Endothelial cell of hepatic sinusoid (primary cell): ENCODE measurements around the gene CATSPERB.
"Not testable (repeated sequence)": the region's sequence is repeated elsewhere in the genome, so short reads cannot be mapped to it uniquely, and the experiment has no call there.

Source experiments
- in situ Hi-C: cut with HindIII; loops from 2 replicates; pipeline ENCODE4 v1.10.0; 2017; ENCODE audit warnings: low sequenced_read_pairs

The CATSPERB gene, protein sequence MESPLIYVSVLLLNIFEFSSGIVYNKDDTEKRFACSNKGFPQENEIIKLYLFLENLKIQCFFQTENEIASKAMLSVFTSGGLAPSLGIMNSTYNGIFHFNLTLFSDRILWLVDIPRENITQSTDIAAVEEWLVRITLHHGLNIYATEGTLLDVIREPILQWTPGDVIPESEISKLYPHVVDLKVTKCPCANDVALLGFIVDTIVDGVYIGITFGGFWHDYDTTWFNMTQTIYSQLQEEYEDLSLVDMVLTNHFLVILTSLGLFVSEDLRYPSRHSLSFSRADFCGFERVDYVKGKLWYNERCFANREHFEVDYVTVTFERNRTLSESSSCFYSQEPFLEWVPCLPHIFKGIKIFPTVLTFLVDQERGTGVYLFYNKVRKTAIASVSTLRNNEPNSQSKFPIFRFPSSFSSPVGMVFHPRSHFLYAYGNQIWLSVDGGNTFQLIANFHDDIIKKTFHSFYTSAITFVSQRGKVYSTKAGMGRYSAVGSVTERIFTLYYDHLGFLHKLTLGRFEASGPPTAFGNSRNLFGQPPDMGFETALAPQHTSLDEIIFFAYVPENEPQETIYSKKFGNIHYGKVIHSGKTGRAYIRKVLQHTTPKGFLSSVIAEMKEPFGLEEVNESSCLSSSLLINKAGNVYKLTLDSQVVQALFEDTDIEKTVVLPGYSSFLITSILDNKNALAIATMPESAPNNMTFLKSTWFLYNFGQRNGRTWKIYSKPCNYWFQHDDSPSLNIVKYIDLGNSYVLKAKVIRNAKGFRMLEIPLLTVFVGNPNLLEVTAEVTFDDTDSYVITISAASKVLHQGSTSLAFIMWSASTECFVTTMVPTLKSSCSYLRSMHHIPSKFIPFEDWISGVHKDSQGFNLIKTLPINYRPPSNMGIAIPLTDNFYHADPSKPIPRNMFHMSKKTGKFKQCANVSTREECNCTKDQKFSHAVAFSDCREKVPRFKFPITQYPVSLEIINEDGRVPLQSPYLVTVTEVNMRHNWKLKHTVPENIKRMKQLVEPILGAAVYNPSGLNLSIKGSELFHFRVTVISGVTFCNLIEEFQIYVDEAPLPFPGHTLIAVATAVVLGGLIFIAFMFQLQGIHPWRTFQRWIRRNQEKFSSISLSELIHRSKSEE

DNA sequence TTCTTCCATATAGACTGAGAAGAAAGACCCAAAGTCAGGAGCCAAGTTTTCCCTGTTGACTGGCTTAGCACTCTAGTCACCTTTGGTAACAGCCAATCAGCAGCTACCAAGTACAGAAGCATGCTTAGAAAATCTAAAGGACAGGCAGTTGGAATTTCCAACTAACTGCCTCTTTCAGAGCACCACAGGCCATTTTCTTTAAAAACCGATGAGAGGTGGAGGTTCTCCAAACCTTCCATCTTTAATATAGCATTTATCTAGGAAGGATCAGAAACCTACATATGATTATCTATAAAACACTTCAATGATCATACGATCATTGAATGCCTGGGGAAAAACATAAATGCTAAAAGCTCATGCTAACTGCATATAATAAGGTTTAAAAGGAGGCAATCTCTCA is at the start of gene CATSPERB:
Gene CATSPERB, minus strand, starts transcription at position 101 of the 400 bp plus-strand sequence. CDS start 2,607 bp downstream, outside the sequence.
- in situ Hi-C loops, result no loop called here

DNA sequence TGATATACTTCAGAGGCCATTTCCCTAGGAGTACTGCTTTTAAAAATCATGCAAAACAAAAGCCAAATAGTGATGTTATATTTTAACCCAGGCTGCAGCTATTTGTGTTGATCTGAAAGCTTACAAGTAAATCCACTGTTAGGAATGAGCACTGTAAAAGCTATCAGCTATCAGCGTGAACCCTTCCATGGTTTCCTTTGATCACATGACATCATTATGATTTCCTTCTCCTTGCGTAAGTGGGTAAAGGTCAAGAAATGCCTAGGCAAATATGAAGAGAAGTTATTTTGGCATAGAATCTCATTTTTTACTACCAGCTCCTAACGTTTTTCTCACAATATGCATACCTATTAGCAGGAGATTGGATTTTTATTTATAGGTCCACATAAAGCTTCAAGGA is 48.6 kb upstream of the CATSPERB start:
- in situ Hi-C loops, result no loop called here

DNA sequence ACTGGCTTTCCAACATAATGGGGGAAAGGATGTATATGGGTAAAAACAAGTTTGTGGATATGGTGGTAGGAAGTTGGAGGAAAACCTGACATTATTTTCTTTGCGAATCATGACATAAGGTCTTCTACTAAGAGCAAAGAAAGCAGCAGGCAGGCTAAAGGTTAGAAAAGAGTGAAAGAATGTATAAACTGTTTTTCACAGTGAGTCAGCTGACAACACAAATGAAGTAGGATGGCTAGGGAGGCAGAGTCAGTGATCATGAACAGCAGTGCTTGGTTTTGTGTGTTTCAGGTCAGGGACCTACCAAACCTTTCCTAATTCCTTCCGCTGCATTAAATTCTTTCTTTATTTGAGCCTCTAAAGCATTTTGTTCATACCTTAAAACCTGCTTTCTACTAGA is 46.3 kb upstream of the CATSPERB start:
- in situ Hi-C loops, result no loop called here

DNA sequence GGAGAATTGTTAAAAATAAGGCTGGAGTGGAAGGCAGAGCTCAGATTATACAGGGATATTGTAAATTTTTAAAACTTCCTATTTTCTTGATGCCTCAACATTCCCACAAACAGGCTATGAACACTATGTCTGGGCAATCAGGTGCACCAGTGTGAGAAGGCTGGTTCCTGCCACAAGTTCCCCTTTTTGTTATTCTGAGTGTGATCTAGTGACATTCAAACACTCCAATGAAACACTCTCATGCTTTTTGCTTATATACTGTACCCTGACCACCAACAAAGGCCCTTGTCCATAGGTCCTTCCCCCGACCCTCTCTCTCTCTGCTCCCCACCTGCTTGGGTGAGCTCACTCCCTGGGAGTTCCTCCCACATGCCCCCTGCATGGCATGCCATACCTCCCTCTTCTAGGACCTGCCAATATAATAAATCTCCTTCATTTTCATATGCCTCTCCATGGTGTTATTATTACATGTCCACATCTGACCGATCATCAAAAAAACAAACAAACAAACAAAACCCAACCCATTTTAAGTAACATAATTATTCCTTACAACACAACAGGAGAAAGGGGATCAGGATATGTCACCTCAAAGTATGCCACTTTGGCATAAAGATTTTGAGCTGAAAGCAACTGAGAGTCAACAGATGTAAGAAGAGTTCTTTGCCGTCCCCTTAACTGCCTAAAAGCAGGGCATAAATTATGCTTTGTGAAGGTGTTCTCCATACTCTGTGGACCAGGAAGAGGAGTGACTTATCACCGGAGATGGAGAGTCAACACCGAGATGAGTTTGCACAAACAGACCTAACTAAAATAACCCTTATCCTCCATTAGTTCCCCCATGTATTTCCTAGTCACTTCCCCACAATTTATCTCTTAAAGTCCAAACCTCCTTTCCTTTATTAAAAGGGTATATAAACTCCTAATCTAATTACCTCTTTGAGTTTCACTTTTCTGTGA is 42.5 kb upstream of the CATSPERB start:
- in situ Hi-C loops, result no loop called here

DNA sequence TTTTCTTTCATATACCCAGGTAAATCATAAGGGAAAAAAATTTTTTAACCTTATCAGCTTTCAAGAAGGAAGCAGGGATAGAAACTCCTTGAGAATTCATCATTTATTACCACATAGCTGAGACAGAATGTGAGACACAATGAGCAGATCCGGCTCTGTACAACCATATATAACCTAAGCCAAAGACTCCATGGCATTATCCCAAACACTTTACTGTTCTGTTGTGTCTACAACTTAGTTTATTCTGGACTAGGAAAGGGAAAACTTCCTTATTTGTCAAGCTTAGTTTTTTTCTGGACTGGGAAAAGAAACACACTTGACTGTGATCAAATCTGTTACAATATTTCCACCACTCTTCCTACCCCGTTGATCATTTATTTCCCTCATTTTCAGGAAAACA is 38.3 kb upstream of the CATSPERB start:
- in situ Hi-C loops, result no loop called here

DNA sequence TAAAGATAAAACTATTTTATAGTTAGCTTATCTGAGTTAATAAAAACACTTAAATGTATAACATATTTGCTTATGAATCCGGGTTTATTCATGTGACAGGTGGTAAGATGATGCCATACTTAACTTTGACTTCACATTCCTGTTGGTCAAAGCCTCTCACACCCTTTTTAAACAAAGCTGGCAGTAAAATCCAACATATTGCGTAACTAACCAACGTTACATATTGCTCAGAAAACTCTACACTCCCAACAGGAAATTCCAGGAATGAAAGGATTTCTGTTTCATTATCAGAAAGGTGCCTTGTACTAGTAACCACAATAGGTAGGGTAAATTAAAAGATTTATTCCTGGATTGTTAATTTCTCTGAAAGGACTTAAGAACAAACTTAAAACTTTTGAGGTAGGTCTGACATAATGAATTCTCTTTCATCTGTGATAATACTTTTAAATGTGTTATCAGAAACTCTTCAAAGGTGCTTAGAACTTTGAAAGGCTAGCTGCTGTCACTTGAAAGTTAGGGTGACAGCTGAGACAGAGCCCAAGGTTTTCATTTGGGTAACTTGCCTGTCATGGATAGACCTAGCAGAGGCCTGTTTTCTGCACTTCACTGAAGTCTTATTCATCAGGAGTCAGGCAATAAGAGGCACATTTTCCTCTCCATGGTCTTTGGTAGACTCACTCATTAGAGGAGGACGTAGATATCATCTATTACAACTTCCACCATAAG is 23.8 kb upstream of the CATSPERB start:
- in situ Hi-C loops, result no loop called here

DNA sequence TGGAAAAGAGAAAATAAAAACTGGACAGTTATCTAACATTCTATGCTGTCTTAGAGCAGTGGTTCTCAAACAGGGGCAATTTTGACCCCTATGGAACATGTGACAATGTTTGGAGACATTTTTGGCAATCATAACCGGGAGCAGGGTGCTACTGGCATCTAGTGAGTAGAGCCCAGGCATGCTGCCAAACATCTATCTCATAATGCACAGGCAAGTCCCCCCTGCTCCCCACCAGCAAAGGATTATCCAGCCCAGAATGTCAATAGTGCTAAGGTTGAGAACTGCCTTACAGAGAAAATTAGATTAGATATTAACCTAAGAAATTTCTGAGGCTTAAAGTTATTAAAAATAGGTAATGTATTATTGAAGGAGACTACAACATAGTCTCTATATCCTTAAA is 22.9 kb upstream of the CATSPERB start:
- in situ Hi-C loops, result no loop called here

DNA sequence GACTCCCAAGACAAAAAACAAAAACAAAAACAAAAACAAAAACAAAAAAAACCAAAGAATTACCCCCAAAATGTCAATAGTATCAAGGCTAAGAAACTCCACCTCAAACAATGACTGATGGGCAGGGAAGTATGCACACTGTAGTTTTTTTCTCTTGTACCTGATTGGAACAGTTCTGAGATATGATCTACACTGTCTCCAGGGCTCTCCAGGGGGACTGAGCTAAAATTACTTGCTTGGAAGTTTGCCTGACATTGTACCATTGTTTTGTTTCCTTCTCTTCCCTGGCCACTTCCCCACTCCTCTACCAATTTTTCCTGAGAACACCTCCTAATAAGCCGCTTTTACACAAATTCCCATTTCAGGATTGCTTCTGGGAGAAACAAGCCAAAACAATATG is 22.3 kb upstream of the CATSPERB start:
- in situ Hi-C loops, result no loop called here

DNA sequence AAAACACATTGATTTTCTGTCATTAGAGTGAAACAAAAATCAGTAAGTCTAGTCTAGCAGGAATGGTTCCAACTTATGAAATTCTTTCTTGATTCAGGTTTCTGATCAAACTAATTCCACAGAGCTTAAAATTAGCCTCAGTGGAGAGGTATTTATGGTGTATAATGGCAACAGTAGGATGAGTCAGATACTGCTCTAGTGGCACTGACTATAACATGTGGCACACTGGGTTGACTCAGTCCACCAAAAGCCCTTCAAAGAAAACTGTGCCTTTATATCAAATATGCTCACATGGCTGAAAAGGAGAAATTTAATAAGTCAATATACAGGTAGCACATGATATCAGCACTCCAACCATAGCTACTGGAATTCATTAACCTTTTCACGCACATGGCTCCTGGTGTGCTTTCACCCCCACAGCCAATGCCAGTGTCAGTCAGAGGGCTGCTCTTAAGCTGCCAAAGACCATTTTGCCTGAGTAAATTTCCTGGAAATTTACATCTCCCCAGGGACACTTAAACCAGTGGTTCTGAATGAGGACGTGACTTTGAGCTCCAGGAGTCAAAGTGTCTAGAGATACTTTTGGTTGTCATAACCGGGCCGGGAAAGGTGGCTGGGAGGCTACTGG is 21.7 kb upstream of the CATSPERB start:
- in situ Hi-C loops, result no loop called here

DNA sequence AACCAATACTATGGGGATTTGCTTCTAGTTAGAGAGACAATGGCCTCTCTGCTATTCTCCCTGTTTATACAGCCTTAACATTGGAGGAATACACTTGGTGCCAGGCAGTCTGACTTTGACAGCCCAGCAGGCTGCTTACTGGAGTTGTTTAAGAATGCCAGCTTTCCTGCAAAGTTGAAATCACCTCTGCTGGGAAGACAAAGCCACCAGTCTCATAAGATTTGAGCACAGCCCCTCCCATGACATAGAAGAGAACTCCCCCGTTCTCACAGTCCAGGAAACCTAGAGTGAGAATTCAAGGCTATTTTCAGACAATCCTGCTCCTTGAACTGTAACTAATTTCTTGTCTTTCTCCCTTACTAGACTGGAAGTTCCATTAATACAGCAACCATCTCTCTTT is 21.1 kb upstream of the CATSPERB start:
- in situ Hi-C loops, result no loop called here

DNA sequence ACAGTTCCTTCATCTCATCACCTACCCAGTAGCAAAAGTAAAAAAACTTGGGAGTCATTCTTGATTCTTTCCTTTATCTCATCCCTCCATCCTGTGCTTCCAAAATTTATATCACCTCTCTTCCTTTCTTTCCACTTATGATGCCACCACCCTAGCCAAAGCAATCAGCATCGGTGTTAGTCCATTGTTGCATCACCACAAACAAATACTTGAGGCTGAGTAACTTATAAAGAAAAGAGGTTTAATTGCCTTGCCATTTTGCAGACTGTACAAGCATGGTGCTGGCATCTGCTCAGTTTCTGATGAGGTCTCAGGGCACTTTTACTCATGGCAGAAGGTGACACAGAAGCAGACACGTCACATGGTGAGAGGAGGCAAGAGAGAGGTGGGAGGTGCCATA is 19.8 kb upstream of the CATSPERB start:
- in situ Hi-C loops, result no loop called here

DNA sequence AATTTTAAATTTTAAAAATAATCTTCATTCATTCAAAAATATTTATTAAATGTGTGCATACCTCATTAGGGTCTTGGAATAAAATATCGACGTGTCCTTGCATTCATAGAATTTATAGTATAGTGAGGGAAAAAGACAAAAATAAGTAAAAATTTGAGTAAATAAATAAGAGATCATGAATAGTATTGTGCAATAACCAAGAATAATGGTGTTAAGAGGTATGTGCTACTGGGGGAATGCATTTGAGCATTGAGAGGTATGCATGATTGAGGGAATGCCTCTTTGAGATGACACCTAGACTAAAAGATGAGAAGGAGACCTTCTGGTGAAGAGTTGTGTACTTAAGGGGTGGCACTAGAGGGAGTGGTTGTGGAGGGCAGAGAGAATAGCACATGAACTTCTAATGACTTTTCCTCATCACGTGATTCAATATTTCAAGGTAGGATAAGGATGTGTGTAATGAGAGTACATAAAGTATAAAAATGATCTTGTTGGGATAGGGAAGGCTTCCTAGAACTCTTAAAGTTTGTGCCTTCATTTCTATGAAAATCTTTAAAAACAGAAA is 18.8 kb upstream of the CATSPERB start:
- in situ Hi-C loops, result no loop called here

DNA sequence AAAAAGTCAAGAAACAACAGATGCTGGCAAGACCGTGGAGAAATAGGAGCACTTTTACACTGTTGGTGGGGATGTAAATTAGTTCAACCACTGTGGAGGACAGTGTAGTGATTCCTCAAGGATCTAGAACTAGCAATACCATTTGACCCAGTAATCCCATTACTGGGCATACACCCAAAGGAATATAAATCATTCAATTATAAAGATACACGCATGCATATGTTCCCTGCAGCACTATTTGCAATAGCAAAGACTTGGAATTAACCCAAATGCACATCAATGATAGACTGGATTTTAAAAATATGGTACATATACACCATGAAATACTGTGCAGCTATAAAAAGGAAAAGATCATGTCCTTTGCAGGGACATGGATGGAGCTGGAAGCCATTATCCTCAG is 18.0 kb upstream of the CATSPERB start:
- in situ Hi-C loops, result no loop called here

DNA sequence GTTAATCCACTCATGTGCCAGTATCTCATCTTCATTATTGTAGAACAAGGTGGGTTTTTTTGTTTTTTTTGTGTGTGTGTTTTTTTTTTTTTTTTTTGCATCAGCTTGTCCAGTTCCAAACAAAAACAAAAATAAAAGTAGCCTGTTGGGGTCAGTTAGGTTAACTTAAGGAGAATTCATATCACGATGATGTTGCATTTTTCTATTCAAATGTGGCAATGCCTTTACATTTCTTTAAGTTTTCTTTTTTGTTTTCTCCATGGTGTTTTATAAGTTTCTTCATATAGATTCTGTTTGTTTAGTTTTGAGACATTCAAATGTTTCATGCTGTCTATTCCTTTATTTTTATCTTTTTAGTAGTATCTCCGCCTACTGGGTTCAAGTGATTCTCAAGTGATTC is 16.2 kb upstream of the CATSPERB start:
- in situ Hi-C loops, result no loop called here

DNA sequence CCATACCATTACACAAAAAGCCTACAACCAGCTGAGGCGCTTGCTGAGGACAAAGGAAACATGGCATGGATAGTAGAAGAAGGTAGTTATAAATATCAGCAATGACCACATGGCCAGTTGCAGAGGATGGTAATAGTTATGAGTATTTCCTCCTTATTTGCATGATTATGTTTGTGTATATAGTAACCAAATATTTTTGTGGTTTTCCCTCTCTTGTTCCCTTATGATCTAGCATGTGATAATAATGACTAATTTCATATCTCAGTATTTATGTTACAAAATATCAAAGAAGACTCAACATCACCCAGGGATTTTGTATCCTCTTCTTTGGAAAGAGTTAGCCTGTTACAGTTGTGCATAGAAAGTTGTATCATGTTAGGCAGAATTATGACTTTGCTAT is 13.5 kb upstream of the CATSPERB start:
- in situ Hi-C loops, result no loop called here

DNA sequence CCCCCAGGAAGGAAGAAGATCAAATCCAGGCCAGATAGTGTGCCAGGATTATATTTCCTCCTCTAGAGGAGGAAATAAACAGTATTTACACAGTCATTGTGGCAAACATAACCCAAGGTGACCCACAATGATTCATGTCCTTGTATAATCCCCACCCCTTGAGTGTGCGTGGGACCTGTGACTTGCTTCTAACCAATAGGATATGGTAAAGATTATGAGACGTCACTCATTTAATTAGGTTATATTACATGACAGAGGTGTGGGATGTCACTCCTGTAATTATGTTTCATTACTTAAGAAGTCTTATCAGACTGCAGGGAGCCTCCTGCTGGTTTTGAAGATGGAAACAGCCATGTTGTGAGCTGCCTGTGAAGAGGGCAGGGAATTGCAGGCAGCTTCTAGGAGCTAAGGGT is 12.2 kb upstream of the CATSPERB start:
- in situ Hi-C loops, result no loop called here

DNA sequence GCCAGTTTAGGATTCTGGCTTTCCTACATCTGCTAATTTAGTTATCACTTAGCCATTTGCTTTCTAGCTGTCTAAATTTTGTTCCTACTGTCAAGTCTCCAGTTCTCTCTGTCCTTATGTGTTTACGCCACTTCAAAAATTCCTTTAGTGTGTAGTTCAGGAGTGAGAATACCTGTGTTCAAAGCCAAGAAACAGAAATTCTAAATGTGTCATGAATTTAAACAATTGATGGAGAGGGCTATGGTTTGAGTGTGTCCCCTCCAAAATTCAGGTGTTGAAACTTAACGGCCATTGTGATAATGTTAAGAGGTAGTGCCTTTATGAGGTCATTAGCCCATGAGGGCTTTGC is 11.4 kb upstream of the CATSPERB start:
- in situ Hi-C loops, result no loop called here

DNA sequence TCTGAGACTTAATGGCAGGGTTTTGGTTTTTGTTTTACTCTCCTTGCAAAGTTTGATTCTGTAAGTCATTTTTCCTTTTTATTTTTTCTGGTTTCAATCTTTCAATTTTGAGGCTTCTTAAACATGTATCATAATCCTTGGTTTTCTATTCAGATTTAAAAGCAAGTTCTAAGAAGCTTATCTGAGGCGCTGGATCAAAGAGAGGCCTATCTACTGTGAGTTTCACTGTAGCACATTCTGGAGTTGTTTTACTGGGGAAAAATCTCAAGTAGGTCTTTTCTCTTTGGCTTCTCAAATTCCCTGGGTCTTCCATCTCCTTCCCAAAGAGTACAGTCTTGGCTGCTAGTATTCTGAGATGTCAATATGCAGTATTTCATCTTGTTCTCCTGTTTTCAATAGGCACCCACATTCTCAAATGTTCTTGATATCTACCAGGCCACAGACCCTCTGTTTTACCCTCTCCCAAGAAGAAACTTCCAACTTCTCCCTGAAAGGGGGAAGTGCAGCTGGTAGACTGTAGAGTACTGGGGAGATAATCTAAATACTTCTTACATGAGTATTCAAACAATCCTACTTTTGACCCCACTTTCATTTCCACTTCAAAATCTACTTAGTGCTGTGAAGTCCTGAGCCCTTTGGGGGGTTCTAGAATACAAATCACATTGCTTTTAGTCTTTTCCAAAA is 10.9 kb upstream of the CATSPERB start:
- in situ Hi-C loops, result no loop called here

DNA sequence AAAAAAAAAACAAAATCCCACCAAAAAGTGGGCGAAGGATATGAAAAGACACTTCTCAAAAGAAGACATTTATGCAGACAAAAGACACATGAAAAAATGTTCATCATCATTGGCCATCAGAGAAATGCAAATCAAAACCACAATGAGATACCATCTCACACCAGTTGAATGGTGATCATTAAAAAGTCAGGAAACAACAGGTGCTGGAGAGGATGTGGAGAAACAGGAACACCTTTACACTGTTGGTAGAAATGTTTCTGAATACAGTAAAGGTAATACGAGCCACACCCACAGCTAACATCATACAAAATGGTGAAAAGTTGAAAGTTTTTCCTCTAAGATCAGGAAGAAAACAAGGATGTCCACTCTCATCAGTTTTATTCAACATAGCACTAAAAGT is 8.0 kb upstream of the CATSPERB start:
- in situ Hi-C loops, result not testable (repeated sequence)
